GM12878 (cell line): ENCODE measurements around the gene FZD10.

ENCODE experiments used
- EGR1 ChIP-seq, 2 experiments: IDR thresholded peaks; 1 replicate in 1 of 2; 2 replicates in 1 of 2; pipeline ENCODE4 v1.6.1; 2011 to 2012; ENCODE audit warnings: low read depth in 2 of 2, low read length in 2 of 2, borderline replicate concordance in 1 of 2, mild to moderate bottlenecking in 1 of 2, moderate library complexity in 1 of 2
- MEF2A ChIP-seq: IDR thresholded peaks from 2 replicates; pipeline ENCODE4 v1.6.1; 2011; ENCODE audit warnings: low read depth, mild to moderate bottlenecking, low read length, moderate library complexity; ENCODE audit not compliant: insufficient read depth
- NFIC ChIP-seq: IDR thresholded peaks from 2 replicates; pipeline ENCODE4 v1.6.1; 2012; ENCODE audit warnings: low read depth, mild to moderate bottlenecking, inconsistent platforms, low read length, moderate library complexity
- SP1 ChIP-seq: IDR thresholded peaks from one replicate; pipeline ENCODE4 v1.6.1; 2011; ENCODE audit warnings: low read depth, low read length
- ZNF274 ChIP-seq: IDR thresholded peaks from one replicate; pipeline ENCODE4 v1.8.0; 2011; ENCODE audit not compliant: insufficient read length, insufficient read depth
- TF ChIP-seq, protein P1 (sequence below), 3 experiments: IDR thresholded peaks in 2 of 3; conservative IDR thresholded peaks in 1 of 3; 2 replicates each; pipeline ENCODE4 v1.5.1; 2011; ENCODE audit warnings: low read depth in 3 of 3, low read length in 3 of 3, mild to moderate bottlenecking in 3 of 3, control low read depth in 2 of 3, moderate library complexity in 2 of 3, inconsistent platforms in 1 of 3, mixed read lengths in 1 of 3; ENCODE audit not compliant: control insufficient read depth in 2 of 3, insufficient read depth in 1 of 3; ENCODE audit errors: extremely low read depth in 1 of 3
- TF ChIP-seq, protein P2 (sequence below): IDR thresholded peaks from 2 replicates; pipeline ENCODE4 v1.6.1; 2012; ENCODE audit warnings: mild to moderate bottlenecking, low read depth, low read length
- TF ChIP-seq, protein P3 (sequence below): IDR thresholded peaks from 2 replicates; pipeline ENCODE4 v1.6.1; 2011; ENCODE audit warnings: mild to moderate bottlenecking, low read depth, low read length, moderate library complexity; ENCODE audit not compliant: insufficient replicate concordance

DNA sequence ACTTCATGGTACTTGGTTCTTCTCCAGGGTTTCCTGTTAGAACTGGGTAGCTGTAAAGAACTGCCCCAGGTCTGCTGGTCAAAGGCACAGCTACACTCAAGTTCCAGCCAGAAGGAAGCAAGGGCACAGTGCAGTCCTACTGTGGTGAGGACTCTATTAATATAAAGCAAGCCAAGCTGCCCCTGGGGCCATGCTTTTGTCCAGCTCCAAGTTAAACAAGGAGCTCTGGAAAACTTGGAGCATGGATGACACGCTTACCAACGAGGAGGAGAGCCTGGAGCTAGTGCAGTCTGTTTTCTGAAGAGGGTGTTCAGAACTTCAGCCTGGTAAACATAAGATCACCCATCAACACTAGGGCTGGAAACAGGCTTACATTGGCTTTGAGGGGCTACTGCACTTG is 4.0 kb downstream of the FZD10 start:
- TF ChIP-seq, protein P1, sequence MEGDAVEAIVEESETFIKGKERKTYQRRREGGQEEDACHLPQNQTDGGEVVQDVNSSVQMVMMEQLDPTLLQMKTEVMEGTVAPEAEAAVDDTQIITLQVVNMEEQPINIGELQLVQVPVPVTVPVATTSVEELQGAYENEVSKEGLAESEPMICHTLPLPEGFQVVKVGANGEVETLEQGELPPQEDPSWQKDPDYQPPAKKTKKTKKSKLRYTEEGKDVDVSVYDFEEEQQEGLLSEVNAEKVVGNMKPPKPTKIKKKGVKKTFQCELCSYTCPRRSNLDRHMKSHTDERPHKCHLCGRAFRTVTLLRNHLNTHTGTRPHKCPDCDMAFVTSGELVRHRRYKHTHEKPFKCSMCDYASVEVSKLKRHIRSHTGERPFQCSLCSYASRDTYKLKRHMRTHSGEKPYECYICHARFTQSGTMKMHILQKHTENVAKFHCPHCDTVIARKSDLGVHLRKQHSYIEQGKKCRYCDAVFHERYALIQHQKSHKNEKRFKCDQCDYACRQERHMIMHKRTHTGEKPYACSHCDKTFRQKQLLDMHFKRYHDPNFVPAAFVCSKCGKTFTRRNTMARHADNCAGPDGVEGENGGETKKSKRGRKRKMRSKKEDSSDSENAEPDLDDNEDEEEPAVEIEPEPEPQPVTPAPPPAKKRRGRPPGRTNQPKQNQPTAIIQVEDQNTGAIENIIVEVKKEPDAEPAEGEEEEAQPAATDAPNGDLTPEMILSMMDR (IDR thresholded peaks at IDR 0.05 in 2 of 3, conservative IDR thresholded peaks at IDR 0.05 in 1 of 3; ENCODE audit: control insufficient read depth in 2 of 3, extremely low read depth in 1 of 3, insufficient read depth in 1 of 3, low read depth in 3 of 3, low read length in 3 of 3): no peak
- TF ChIP-seq EGR1 (IDR thresholded peaks at IDR 0.05; ENCODE audit: borderline replicate concordance in 1 of 2, low read depth in 2 of 2, low read length in 2 of 2): no peak
- no peak for TF ChIP-seq NFIC
- TF ChIP-seq SP1: no peak
- TF ChIP-seq, protein P2, sequence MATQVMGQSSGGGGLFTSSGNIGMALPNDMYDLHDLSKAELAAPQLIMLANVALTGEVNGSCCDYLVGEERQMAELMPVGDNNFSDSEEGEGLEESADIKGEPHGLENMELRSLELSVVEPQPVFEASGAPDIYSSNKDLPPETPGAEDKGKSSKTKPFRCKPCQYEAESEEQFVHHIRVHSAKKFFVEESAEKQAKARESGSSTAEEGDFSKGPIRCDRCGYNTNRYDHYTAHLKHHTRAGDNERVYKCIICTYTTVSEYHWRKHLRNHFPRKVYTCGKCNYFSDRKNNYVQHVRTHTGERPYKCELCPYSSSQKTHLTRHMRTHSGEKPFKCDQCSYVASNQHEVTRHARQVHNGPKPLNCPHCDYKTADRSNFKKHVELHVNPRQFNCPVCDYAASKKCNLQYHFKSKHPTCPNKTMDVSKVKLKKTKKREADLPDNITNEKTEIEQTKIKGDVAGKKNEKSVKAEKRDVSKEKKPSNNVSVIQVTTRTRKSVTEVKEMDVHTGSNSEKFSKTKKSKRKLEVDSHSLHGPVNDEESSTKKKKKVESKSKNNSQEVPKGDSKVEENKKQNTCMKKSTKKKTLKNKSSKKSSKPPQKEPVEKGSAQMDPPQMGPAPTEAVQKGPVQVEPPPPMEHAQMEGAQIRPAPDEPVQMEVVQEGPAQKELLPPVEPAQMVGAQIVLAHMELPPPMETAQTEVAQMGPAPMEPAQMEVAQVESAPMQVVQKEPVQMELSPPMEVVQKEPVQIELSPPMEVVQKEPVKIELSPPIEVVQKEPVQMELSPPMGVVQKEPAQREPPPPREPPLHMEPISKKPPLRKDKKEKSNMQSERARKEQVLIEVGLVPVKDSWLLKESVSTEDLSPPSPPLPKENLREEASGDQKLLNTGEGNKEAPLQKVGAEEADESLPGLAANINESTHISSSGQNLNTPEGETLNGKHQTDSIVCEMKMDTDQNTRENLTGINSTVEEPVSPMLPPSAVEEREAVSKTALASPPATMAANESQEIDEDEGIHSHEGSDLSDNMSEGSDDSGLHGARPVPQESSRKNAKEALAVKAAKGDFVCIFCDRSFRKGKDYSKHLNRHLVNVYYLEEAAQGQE: no peak
- TF ChIP-seq, protein P3, sequence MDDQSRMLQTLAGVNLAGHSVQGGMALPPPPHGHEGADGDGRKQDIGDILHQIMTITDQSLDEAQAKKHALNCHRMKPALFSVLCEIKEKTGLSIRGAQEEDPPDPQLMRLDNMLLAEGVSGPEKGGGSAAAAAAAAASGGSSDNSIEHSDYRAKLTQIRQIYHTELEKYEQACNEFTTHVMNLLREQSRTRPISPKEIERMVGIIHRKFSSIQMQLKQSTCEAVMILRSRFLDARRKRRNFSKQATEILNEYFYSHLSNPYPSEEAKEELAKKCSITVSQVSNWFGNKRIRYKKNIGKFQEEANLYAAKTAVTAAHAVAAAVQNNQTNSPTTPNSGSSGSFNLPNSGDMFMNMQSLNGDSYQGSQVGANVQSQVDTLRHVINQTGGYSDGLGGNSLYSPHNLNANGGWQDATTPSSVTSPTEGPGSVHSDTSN: no peak
- no peak for TF ChIP-seq ZNF274
- no peak for TF ChIP-seq MEF2A
